ENCODE data around the gene EHMT1. TPM values are rescaled to one million over a fixed set of nuclear protein-coding genes. Genes with fewer than 3 reads are reported as not detected.

EHMT1 gene
- total and polyA plus RNA-seq, 2 of the 13 experiments (the other 11 are each of a cell fraction or from before 2014, with no cell fraction given): 23.0 to 27.1 TPM

DNA sequence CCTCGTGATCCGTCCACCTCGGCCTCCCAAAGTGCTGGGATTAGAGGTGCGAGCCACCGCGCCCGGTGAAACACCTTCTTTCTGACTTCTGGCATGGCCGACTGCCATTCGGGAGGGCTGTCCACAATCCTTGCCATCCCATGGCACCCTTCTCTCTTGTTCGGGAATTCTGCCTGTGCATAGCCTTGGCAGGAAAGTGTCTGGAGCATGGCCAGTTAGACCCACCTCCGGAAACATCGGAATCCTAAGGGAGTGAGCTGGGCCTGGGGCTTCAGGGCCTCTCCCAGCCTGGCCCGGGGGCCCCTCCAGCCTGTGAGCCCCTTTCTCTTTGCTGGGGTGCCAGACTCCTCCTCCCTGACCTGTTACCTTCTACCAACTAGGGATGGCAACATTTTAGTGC lies 14.9 kb upstream of the EHMT1 start:
- ATAC-seq (no peak), FAIRE-seq (no peak), DNase-seq (ENCODE audit: low spot score) (no peak)
- H3K4me1 ChIP-seq (ENCODE audit: insufficient read depth, low read length): peaks cover 45% of the 10 kb centered on the region
- H3K36me3 ChIP-seq (replicated peaks in 1 of 2; ENCODE audit: control insufficient read depth in 1 of 2, insufficient read depth in 2 of 2, low read length in 2 of 2): no peaks in the 10 kb centered on the region
- WGBS (ENCODE audit: low lambda C conversion rate): 59% methylated on average over 13 of the region's 13 CpGs
- H3K9me3 ChIP-seq (ENCODE audit: low read length): no peaks in the 10 kb centered on the region
- POLR2A ChIA-PET: interaction anchor here (1.4 kb wide), 1 partner anchor 149 kb away, joined by 4 read pairs; no protein-coding TSS in a partner anchor
- CTCF ChIA-PET (ENCODE audit: low intra/inter-chr PET ratio, low total read pairs): no interaction called here
- peak overlapping the region in 1 of 3 experiments; percentile 57; a peak in 2 of 6 replicates for H3K4me3 ChIP-seq (replicated peaks in 1 of 3; ENCODE audit: insufficient read depth in 1 of 3, low read depth in 2 of 3, low read length in 3 of 3)
- TF ChIP-seq, protein P1, sequence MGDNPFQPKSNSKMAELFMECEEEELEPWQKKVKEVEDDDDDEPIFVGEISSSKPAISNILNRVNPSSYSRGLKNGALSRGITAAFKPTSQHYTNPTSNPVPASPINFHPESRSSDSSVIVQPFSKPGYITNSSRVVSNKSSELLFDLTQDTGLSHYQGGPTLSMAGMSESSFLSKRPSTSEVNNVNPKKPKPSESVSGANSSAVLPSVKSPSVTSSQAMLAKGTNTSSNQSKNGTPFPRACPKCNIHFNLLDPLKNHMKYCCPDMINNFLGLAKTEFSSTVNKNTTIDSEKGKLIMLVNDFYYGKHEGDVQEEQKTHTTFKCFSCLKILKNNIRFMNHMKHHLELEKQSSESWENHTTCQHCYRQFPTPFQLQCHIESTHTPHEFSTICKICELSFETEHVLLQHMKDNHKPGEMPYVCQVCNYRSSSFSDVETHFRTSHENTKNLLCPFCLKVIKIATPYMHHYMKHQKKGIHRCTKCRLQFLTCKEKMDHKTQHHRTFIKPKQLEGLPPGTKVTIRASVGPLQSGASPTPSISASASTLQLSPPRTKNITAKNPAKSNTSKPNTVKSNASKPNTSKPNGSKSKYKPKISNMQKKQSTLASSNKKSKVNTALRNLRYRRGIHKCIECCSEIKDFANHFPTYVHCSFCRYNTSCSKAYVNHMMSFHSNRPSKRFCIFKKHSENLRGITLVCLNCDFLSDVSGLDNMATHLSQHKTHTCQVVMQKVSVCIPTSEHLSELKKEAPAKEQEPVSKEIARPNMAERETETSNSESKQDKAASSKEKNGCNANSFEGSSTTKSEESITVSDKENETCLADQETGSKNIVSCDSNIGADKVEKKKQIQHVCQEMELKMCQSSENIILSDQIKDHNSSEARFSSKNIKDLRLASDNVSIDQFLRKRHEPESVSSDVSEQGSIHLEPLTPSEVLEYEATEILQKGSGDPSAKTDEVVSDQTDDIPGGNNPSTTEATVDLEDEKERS (CRISPR knock-in tag; IDR thresholded peaks at IDR 0.05): no peak
- 0 out of 2 replicates have a peak, but pooled peaks have one; percentile 1 for TF ChIP-seq ZNF121 (CRISPR knock-in tag; IDR thresholded peaks at IDR 0.05)
- H3K79me2 ChIP-seq (ENCODE audit: insufficient read depth, low read length): peaks cover 23% of the 10 kb centered on the region
- 0 out of 2 replicates have a peak overlapping the region, but pooled peaks have one; percentile 8 for H3K9ac ChIP-seq (ENCODE audit: insufficient read depth, low read depth, low read length)
- in situ Hi-C loops (cut with HindIII; ENCODE audit: extremely low pct_ligation_motif_present, low pct_unique_long_range_greater_than_20kb) (no loop called here), intact Hi-C loops (cut with micrococcal nuclease; ENCODE audit: unreplicated experiment) (no loop called here)
- no peak overlapping the region for H2AFZ ChIP-seq (ENCODE audit: low read length)
- no TSS peak for BruUV-seq (replicated peaks)
- peaks cover 1 to 10% of the 10 kb centered on the region in 2 experiments; a peak in 4 of 5 replicates for H3K27me3 ChIP-seq (ENCODE audit: control insufficient read depth in 1 of 2, insufficient read depth in 2 of 2, low read length in 2 of 2)
- H4K20me1 ChIP-seq (ENCODE audit: insufficient read depth, low read length): no peaks in the 10 kb centered on the region; the same call in 1 of the 2 replicates
- H3K4me2 ChIP-seq (ENCODE audit: low read depth, low read length): peak overlapping the region; percentile 69
- no peak overlapping the region for H3K27ac ChIP-seq (ENCODE audit: extremely low read length, insufficient read depth, low read length)

All from HepG2 (cell line).